ENCODE data around the gene ZCCHC24. TPM values are rescaled to one million over a fixed set of nuclear protein-coding genes. Genes with fewer than 3 reads are reported as not detected.

Gene ZCCHC24
- total and polyA plus RNA-seq, 10 donors: 4.9 to 34.1 (median 23.7) TPM

GRCh38 chr10:79451046-79451699 lies 5.7 kb upstream of the ZCCHC24 start:
- TF ChIP-seq POLR2AphosphoS5 (IDR thresholded peaks at IDR 0.05) (no peak), CTCF (IDR thresholded peaks at IDR 0.05 in 8 of 11, conservative IDR thresholded peaks at IDR 0.05 in 3 of 11) (no peak), POLR2A (IDR thresholded peaks at IDR 0.05) (no peak)
- peaks cover 0 to 15% (median 8%) of the 10 kb centered on the region in 6 donors for H3K4me1 ChIP-seq
- H3K9me3 ChIP-seq: no peaks in the 10 kb centered on the region
- intact Hi-C loops (cut with DNase I; ENCODE audit: low total_unique reads): no loop called here
- H3K27ac ChIP-seq: no peak overlapping the region
- peaks cover 0 to 6% (median 0%) of the 10 kb centered on the region in 7 donors for H3K27me3 ChIP-seq (replicated peaks in 1 of 7)
- H3K4me3 ChIP-seq: no peak overlapping the region
- 93 to 96% (median 94%) methylated on average over 14 of the region's 14 CpGs for WGBS, 5 donors
- peak; percentile 27 for DNase-seq
- no peaks in the 10 kb centered on the region for H3K36me3 ChIP-seq

- Histone ChIP-seq H3K9me3 (no peaks in the 10 kb centered on the region), H3K36me3 (no peaks in the 10 kb centered on the region), H3K4me1 (peaks cover 0 to 24% (median 16%) of the 10 kb centered on the region in 6 donors), H3K4me3 (no peak overlapping the region), H3K27me3 (replicated peaks in 1 of 7) (peaks cover 0 to 6% (median 0%) of the 10 kb centered on the region in 7 donors), H3K27ac (no peak overlapping the region)
- TF ChIP-seq CTCF (IDR thresholded peaks at IDR 0.05 in 8 of 11, conservative IDR thresholded peaks at IDR 0.05 in 3 of 11): no peak
- intact Hi-C loops (cut with DNase I; ENCODE audit: low total_unique reads): loop anchor here (10.0 kb wide), 1 partner anchor 755 kb away; the partner anchor contains the start of gene ANXA11
- 81 to 94% (median 91%) methylated on average over 5 of the region's 5 CpGs for WGBS, 5 donors
- DNase-seq: peak; percentile 25
Measured at GRCh38 chr10:79449181-79450146, 4.0 kb upstream of the ZCCHC24 start.

- no peak overlapping the region for H3K4me3 ChIP-seq
- 77 to 96% (median 83%) methylated on average over 2 of the region's 2 CpGs for WGBS, 5 donors
- no peak overlapping the region for H3K27ac ChIP-seq
- no peaks in the 10 kb centered on the region for H3K36me3 ChIP-seq
- no peak for TF ChIP-seq POLR2AphosphoS5 (IDR thresholded peaks at IDR 0.05)
- TF ChIP-seq POLR2A (IDR thresholded peaks at IDR 0.05): no peak
- TF ChIP-seq CTCF (IDR thresholded peaks at IDR 0.05 in 8 of 11, conservative IDR thresholded peaks at IDR 0.05 in 3 of 11): no peak
- peaks cover 0 to 6% (median 0%) of the 10 kb centered on the region in 7 donors for H3K27me3 ChIP-seq (replicated peaks in 1 of 7)
- no peaks in the 10 kb centered on the region for H3K9me3 ChIP-seq
- DNase-seq: no peak
- intact Hi-C loops (cut with DNase I; ENCODE audit: low total_unique reads): loop anchor here (10.0 kb wide), 1 partner anchor 756 kb away; the partner anchor contains the start of gene ANXA11
- H3K4me1 ChIP-seq: peaks cover 5 to 31% (median 23%) of the 10 kb centered on the region in 6 donors
Measured at GRCh38 chr10:79448732-79449049, 3.3 kb upstream of the ZCCHC24 start.
